ENCODE data around the gene HYAL3. TPM values are rescaled to one million over a fixed set of nuclear protein-coding genes. Genes with fewer than 3 reads are reported as not detected.

HYAL3 gene
- total and polyA plus RNA-seq, 2 of the 13 experiments (the other 11 are each of a cell fraction or from before 2014, with no cell fraction given): 5.5 to 10.4 TPM

DNA sequence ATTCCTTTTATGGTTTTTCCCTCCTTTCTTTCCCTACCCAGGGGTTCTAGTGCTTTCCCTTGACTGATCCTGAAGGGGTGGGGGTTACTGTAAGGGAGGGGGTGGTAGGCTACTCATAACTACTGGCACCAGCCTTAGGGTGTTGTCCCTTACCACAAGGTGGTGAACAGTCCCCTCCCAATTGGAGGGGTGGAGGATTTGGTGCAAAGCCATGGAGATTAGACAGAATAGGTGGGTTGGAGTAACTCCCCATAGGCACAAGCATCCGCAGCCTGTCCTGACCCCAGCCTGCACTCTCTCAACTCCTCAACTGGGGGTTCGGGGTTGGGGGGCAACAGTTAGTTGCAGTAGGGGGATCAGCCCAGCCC lies 25.9 kb upstream of the HYAL3 start (continued):
- TF ChIP-seq, protein P1, sequence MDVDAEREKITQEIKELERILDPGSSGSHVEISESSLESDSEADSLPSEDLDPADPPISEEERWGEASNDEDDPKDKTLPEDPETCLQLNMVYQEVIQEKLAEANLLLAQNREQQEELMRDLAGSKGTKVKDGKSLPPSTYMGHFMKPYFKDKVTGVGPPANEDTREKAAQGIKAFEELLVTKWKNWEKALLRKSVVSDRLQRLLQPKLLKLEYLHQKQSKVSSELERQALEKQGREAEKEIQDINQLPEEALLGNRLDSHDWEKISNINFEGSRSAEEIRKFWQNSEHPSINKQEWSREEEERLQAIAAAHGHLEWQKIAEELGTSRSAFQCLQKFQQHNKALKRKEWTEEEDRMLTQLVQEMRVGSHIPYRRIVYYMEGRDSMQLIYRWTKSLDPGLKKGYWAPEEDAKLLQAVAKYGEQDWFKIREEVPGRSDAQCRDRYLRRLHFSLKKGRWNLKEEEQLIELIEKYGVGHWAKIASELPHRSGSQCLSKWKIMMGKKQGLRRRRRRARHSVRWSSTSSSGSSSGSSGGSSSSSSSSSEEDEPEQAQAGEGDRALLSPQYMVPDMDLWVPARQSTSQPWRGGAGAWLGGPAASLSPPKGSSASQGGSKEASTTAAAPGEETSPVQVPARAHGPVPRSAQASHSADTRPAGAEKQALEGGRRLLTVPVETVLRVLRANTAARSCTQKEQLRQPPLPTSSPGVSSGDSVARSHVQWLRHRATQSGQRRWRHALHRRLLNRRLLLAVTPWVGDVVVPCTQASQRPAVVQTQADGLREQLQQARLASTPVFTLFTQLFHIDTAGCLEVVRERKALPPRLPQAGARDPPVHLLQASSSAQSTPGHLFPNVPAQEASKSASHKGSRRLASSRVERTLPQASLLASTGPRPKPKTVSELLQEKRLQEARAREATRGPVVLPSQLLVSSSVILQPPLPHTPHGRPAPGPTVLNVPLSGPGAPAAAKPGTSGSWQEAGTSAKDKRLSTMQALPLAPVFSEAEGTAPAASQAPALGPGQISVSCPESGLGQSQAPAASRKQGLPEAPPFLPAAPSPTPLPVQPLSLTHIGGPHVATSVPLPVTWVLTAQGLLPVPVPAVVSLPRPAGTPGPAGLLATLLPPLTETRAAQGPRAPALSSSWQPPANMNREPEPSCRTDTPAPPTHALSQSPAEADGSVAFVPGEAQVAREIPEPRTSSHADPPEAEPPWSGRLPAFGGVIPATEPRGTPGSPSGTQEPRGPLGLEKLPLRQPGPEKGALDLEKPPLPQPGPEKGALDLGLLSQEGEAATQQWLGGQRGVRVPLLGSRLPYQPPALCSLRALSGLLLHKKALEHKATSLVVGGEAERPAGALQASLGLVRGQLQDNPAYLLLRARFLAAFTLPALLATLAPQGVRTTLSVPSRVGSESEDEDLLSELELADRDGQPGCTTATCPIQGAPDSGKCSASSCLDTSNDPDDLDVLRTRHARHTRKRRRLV (CRISPR knock-in tag; IDR thresholded peaks at IDR 0.05): no peak
- TF ChIP-seq, protein P2, sequence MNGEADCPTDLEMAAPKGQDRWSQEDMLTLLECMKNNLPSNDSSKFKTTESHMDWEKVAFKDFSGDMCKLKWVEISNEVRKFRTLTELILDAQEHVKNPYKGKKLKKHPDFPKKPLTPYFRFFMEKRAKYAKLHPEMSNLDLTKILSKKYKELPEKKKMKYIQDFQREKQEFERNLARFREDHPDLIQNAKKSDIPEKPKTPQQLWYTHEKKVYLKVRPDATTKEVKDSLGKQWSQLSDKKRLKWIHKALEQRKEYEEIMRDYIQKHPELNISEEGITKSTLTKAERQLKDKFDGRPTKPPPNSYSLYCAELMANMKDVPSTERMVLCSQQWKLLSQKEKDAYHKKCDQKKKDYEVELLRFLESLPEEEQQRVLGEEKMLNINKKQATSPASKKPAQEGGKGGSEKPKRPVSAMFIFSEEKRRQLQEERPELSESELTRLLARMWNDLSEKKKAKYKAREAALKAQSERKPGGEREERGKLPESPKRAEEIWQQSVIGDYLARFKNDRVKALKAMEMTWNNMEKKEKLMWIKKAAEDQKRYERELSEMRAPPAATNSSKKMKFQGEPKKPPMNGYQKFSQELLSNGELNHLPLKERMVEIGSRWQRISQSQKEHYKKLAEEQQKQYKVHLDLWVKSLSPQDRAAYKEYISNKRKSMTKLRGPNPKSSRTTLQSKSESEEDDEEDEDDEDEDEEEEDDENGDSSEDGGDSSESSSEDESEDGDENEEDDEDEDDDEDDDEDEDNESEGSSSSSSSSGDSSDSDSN (CRISPR knock-in tag; IDR thresholded peaks at IDR 0.05): no peak
- TF ChIP-seq ZNF460 (CRISPR knock-in tag; IDR thresholded peaks at IDR 0.05; ENCODE audit: borderline replicate concordance): no peak
